HuH-7.5 (cell line): Measurements from ENCODE around the gene SLC4A9.
"Not testable (repeated sequence)": the region's sequence is repeated elsewhere in the genome, so short reads cannot be mapped to it uniquely, and the experiment has no call there.

ENCODE experiments used
- DNase-seq: peaks from one replicate; pipeline ENCODE4 v3.0.0; 2011; ENCODE audit warnings: low spot score

SLC4A9 gene

DNA sequence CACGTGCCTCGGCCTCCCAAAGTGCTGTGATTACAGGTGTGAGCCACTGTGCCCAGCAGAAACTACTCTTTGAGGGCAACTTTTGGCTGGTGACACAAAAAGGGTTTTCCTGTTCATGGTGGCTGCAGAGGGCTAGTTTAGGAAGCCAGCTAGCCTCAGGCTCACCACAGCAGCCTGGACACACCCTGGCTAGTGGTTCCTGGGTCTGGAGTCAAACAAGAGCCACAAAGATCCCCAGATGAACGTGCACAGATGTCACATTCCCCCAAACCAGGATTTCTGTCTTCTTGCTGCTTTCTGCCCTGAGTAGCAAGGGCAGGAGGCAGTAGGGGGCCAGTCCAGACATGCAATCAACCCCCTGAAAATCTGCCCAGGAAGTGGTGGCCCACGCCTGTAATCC lies 20.4 kb upstream of the SLC4A9 start:
- DNase-seq: no peak

DNA sequence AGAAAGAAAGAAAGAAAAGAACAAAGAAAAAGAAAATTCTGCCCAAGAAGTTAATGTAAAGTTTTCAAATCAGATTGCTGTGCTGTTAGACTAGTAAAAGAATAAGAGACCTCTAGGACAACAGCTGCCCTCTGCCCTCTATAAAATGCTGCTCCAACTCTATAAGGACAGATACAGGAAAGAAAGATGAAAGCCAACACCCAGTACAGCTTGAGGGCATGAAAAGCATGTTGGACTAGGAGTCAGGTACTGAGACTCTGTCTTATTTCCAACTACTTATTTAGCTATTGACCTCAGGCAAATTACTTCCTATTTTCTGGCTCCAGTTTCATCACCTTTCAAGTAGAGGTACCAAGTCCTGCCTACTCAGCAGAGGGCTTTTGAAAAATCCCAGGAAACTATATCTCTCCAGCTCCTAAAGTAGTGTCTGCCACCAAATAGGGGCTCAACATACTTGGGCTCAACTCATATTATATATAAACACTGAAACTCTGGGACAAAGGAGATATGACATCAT lies 19.3 kb upstream of the SLC4A9 start:
- no peak for DNase-seq

DNA sequence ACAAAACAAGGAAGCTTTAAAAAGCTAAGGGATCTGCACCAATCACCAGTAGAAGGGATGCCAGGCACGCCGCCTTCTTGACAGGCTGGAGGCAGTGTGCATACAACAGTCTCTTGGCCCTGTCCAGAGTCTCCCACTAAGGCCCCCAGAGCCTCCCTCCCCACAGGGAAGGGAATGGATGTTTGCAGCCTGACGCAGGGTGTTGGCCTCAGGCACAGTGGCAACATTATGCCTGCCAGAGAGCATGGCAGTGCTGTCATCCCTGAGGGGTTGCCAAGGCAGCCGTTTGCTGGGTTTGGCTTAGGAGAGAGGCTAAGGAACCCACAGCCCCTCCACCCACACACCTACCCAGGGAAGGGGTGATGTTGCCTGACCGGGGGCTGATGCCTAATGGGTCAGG lies 18.4 kb upstream of the SLC4A9 start:
- no peak for DNase-seq

DNA sequence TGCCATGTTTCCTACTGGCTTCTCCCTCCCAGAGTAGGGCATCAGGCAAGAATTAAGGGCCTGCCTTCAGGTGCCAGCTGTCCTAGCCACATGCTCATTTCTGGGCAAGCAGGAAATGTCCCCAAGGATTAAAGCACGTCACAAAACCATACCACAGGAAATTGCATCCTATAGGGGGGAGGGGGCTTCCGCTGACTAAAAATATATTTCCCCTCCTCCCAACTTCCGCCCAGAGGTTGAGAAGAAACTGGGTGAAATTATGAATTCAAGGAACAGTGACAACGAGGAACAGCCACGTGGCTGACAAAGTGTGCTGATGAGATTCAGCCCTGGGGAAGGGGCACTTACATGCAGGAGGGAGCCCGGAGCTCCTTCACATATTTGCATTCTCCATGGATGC lies 17.7 kb upstream of the SLC4A9 start:
- DNase-seq: no peak

DNA sequence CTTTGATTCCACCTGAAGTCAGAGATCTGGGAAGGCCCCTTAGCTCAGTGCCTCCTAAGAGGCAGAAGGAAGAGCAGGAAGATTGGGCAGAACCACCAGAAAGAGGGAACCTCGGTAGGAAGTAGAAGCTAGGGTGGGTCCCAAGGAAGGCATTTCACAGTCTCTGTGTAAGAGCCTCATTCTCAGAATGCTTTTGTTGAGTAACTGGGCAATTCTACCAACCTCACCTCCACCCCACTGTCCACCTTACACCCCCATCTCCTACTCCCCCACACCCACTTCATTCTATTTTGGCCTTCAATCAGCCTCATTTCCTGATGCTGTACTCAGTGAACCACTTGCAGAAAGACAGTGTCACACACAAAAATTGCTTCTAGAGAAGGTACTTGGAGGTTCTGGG lies 17.1 kb upstream of the SLC4A9 start:
- no peak for DNase-seq

DNA sequence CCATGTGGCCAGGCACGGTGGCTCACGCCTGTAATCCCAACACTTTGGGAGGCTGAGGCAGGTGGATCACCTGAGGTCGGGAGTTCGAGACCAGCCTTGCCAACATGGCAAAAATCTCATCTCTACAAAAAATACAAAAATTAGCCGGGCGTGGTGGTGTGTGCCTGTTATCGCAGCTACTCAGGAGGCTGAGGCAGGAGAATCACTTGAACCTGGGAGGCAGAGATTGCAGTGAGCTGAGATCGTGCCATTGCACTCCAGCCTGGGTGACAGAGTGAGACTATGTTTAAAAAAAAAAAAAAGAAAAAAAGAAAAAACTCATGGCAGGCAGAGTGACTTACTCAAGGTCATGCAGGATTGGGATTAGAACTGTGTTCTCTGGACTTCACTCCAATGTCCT lies 16.1 kb upstream of the SLC4A9 start:
- not testable (repeated sequence) for DNase-seq

DNA sequence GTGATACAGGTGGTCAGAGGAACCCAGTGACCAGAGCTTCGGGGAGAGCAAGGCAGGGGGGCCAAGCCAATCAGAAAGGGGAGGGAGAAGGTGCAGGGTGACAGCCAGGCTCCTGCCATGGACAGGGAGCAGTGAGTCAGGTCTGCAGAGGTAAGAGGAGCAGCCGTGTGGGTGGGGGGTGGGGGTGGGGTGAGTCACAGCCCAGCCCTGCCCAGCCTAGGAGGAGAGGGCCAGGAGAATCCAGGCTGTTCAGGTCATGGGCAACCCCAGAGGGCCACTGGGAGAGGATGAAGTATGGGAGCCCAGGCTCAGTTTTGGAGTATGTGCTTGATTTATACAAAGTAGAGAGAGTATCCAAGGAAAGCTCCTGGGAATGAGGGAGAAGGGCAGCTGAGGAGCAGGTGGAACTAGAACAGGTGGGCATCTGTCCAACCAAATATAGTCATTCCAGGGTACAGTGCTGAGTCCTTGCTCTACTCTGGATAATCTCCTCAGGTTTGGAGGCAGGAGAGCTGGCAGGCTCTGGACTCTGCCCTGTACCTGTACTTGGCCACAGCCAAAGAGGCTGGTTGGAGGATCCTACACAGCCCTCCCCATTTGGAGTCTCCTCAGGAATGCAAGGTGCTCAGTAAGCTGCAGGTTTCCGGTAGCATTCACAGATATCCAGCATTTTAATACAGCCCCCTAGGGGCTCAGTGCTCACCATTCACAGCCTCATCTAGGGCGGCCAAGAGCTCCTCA lies 15.1 kb upstream of the SLC4A9 start:
- no peak for DNase-seq

DNA sequence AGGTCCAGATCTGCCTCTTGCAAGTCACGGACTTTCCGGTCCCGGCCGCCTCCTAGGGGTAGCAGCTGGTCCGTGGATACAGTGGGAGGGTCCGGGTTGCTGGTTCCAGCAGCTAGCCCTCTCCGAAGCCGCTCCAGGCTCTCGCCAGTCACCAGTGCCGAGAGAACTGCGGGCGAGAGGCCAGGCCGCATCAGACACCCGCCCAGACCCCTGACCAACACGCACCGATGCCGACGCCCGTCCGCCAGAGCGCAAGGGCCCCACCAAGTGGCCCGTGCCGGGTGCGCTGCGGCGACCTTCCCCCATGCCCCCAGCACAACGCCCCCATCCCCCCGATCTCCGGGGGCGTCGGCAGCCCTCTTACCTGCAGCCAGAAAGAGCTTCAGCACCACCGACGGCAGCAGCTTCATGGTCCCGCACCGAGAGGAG lies 14.1 kb upstream of the SLC4A9 start:
- peak; percentile 57 for DNase-seq

DNA sequence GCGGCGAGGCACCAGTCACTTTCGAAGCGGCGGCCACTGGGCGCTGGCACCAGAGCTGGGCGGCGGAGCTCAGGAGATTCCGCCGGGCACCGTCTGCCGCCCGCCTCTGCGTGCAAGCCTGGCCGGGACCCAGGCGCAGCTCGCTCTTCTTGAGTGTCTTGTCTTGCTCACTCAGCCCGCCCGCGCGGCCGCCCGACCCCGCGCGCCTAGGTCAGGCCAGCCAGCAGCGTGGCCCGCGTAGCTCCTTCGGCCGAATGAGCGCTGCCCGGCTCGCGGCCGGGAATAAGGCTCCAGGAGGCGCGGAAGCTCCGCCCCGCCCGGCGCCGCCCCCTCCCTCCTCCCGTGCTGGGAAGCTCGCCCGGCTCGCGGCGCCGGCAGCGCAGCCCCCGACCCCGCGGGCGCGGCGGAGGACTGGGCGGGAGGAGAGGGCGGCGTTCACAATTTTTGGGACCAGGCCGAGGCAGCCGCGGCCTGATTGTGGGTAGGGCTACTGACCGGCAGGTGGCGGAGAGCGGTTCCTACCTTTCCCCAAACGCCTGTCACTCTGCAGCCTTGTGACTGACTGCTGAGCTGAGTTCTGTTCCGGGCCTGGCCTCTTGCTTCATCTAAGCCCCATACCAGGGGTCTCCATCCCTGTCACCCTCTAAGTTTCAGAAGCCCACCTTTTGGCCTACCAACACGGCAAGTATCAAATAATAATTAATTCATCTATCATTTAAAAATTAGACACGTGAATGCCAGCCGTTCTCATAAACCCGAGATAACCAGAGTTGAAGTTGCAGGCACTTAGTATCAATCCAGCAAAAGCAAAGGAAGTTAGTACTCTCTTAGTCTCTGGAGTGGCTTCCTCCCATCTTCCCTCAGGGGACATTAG lies 13.4 kb upstream of the SLC4A9 start, which contains the start of gene HBEGF:
TSS of gene HBEGF (minus strand) at position 256 of the 874 bp plus-strand sequence. CDS start 275 bp downstream, outside the sequence.
- peak; percentile 75 for DNase-seq

DNA sequence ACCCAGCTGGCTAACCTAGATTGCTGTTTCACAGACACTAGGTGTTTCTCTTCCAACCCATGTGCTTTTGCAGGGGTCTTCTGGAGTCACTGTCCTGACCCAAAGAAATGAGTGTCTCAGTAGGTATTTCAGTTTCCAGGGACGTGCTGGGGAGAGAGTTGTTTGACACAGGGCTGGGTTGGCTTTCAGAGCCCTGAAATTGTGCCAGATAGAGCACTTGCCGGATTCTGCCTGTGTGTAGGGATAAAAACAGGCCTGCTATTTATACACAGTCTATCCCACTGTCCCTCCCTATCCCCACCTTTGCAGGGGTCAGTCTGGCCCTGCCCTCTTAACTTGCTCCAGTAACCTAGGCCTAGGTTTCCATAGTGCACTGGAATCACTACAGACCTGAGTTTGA lies 12.6 kb upstream of the SLC4A9 start:
- DNase-seq: no peak

DNA sequence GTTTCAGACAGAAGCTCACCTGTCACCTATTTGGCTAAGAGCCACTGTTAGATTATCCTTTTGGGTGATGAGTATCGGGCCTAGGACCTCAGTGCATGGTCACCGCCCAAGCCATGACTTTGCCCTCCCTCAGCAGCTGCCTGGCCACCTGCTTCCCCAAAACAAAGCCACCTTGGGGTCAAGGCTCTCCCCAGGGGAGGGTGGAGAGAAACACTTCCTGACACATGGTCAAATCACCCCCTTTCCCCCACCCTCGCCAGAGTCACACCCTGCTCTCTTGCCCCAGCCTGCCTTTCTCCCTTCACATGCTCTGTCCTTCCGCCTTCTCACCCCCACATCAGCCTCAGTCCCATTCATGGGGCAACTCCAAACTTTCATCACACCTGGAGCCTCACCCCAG lies 11.9 kb upstream of the SLC4A9 start:
- DNase-seq: no peak

DNA sequence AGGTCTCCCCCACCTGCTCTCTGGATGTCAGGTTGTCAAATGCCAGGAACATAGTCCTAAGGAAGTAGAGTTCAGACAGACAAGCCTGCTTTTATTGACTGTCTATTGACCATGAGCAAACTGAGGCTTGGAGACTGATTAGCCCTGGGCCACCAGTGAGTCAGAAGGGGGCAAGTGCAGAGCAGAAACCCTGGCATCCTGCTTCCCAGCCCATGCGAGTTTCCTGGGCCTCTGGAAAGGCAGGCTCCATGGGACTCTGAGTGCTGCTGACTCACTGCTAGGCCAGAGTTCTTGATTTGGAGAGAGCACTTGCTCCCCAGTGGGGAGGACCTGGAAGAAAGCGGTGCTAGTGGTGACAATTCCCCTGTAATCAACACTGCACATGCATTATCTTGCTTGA lies 10.8 kb upstream of the SLC4A9 start:
- no peak for DNase-seq

DNA sequence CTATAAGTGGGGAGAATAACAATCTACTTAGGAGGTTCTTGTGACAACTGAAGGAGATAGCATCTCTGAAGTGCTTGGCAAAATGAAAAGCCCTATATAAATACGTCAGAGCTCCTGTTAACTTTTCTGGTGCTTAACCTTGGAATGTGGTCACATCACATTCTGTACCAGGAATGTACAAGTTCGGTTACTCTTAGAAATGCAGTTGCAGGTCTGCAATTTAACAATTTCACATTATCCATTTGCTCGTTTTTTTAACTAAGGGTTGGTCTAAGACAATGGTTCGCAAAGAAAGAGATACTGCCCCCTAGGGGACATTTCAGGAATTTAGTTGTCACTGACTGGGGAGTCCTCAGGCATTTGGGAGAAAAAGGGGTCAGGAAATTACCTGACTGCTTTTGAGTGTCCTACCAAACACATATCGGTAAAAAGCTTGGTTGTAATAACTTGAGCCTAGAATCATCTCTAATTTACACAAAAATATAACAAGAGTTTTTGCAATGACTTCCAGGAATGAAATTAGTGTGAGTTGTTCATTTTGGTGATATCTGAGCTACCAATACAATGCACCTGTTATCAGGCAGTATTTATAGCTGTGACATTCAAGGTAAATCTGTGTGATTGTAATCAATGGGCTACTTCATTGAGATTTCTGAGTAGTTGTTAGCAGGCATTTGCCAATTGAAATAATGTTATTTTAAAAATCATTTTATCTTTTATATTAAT lies 8.2 kb upstream of the SLC4A9 start:
- peak; percentile 45 for DNase-seq

DNA sequence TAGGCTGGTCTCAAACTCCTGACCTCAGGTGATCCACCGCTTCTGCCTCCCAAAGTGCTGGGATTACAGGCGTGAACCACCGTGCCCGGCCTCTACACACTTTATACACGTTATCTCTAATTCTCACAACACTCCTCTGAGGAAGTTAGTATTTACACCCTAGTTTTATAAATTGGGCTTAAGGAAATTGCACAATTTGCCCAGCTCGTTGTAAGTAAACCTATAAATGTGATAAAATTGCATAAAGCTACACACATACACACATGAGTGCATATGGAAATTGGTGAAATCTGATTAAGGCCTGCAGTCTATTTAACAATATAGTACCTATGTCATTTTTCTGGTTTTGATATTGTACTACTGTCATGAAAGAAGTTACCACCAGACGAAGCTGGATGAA lies 4.4 kb upstream of the SLC4A9 start:
- DNase-seq: no peak

DNA sequence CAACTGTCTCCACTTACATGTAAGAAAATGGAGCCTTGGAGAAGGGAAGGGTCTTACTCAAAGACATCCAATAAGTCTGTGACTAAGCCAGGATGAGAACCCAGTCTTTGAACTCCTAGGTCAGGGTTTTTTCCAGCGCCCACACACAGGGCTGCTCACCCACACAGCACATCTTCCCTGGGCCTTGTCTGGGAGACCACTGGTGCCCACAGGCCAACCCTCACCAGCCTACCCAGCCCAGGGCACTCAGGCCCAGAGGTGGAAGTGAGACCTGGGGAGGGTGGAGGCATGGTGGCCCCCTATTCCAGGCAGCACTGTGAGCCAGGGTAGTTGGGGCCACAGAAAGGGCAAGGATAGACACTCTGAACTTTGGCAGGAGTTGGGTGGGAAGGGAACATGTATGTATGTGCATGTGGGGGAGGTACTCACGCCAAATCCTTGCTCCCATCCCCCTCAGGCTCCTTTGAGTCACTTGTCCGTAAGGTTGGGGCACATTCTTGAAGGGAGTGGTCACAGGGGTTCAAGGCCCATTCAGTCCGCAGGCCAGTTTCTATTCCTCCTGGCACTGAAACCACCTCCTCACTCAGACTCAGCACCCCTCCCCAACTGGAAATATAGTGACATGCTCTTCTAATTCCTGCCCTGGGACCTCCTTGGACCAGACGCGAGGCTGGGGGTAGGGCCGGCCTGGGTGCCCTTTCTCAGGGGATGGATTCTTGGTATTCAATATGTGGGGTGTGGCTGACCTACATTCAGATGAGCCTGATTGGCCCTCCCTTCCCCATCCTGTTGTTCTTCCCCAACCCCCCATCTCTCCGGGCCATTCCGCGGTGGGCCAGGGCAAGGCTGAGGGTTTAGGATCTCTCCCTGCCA lies 2.9 kb upstream of the SLC4A9 start:
- no peak for DNase-seq

DNA sequence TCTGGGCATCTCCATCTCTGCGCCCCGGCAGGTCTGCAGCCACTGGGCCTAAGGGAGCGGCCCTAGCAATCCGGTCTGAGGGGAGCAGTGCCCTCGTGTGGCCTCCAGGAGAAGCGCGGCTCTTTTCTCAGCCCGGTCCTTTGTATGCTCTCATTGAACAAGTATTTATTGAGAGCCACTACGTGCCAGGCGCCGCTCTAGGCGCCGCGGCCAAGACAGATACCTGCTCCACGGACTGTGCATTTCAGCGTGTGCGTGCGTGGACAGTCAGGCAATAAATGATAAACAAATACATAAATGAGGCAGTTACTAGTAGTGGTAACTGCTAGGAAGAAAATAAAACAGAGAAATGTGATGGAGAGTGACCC lies 2.3 kb upstream of the SLC4A9 start:
- peak; percentile 80 for DNase-seq

DNA sequence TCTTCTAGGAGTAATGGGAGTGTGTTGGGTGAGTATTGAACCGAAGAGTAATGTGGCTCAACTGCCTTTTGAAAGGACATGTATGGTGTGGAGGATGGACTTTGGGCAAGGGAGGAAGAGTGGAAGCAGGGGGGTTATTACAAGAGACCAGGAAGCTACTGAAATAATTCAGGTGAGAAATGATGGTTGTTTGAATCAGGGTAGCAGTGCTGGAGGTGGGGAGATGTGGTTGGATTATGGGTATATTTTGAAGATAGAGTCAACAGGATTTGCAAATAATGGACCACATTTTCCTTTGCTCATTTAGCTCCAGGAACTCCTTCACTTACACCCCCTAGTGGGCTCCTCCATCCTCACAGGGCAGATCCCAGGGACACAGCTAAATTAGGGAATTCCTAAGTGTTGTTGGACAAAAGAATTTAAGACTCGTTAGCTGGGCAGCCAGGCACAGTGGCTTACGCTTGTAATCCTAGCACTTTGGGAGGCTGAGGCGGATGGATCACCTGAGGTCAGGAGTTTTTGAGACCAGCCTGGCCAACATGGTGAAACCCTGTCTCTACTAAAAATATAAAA lies 1.2 kb upstream of the SLC4A9 start:
- peak; percentile 51 for DNase-seq

DNA sequence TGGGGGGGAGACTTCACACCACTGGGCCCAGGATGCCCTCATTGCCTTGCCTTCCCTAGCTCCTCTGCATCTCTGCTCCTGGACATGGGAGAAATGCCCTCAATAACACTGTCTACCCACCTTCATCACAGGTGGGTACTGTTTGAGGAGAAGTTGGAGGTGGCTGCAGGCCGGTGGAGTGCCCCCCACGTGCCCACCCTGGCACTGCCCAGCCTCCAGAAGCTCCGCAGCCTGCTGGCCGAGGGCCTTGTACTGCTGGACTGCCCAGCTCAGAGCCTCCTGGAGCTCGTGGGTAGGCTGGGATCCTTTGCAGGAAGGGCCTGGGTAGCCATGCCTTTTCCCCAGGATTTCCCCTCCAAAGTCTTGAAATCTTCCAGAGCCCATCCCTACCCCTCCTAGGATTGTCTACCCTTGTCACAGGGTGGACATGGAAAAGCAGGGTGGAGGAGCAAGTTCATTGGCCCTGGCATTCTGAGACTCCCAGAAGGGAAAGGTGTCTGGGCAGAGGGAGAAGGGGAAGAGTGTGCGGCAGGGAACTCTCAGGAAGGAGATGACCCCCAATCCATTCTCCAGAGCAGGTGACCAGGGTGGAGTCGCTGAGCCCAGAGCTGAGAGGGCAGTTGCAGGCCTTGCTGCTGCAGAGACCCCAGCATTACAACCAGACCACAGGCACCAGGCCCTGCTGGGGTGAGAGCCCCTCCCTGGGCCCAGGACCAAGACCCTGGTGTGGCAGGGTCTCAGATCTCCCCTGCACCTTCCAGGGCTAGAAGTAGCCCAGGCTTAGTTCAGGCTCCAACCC lies 886 bp downstream of the SLC4A9 start:
- DNase-seq: no peak

DNA sequence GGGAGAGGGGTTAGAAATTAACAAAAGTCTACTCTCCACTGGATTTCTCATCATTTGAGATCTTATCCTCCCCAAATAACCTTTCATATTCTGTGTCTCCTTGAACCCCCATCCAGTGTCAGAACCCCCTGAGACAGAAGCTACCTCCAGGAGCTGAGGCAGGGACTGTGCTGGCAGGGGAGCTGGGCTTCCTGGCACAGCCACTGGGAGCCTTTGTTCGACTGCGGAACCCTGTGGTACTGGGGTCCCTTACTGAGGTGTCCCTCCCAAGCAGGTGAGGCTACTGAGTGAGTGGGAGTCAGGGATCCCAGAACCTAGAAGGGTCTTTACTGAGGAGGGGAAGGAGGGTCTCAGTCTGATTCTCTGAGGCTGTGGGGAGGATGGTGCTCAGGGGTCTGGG lies 1.9 kb downstream of the SLC4A9 start:
- DNase-seq: no peak

DNA sequence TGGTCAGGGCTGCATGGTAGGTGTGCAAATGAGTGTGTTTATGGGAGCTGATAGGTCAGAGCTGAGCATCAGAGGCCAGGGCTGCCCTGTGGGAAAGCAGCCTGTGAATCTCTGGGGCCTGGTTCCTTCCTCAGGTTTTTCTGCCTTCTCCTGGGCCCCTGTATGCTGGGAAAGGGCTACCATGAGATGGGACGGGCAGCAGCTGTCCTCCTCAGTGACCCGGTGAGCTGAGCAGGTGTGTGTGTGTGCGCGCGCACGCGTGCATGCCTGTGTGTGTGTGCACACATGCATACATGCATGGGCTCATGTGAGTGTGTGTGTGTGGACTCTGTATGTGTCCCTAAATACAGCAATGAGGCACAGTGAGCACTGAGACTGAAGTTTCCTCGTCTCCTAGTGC lies 2.3 kb downstream of the SLC4A9 start:
- DNase-seq: no peak
